ENCODE data around the gene ZBTB44.

ZBTB44 gene

DNA sequence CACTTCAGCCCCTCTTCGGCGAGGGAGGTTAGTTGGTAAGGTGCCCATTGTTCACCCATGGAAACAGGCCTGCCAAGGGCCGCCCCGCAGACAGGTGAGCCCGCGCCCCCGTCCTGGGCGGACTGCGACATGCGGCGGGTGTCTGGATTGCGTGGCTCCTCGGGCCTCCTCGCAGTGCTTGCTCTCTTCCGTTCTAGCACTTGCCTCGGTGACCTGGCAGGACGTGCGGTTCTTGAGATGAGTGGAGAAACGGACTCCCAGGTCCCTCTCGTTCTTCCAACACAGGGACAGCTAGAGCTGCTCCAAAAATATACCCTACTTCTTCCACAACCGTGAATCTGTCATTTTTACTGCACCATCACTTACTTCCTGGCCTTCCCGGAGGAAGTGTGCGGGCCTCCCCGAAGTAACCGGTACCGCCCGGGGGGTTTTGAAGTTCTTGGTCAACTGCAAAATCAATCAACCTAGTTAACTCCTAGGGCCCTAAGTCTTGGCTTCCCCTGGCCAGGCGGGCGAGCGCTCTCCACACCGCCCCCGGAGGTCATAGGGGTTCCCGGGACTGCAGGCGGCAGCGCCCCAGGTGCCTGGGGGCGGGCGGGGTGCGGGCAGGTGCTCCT is 745 bp upstream of the ZBTB44 start:
- TF ChIP-seq, protein P1, sequence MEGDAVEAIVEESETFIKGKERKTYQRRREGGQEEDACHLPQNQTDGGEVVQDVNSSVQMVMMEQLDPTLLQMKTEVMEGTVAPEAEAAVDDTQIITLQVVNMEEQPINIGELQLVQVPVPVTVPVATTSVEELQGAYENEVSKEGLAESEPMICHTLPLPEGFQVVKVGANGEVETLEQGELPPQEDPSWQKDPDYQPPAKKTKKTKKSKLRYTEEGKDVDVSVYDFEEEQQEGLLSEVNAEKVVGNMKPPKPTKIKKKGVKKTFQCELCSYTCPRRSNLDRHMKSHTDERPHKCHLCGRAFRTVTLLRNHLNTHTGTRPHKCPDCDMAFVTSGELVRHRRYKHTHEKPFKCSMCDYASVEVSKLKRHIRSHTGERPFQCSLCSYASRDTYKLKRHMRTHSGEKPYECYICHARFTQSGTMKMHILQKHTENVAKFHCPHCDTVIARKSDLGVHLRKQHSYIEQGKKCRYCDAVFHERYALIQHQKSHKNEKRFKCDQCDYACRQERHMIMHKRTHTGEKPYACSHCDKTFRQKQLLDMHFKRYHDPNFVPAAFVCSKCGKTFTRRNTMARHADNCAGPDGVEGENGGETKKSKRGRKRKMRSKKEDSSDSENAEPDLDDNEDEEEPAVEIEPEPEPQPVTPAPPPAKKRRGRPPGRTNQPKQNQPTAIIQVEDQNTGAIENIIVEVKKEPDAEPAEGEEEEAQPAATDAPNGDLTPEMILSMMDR (IDR thresholded peaks at IDR 0.05; ENCODE audit: low read depth, low read length): no peak
- no peak for DNase-seq
- peak overlapping the region; percentile 63 for H3K27ac ChIP-seq
- H3K27me3 ChIP-seq (ENCODE audit: insufficient read depth, low read depth, severe bottlenecking): no peaks in the 10 kb centered on the region
- no peaks in the 10 kb centered on the region; the same call in 1 of the 2 replicates for H3K36me3 ChIP-seq
- peak overlapping the region; percentile 31 for H3K4me3 ChIP-seq (ENCODE audit: low read depth, low read length)
- no peaks in the 10 kb centered on the region for H3K9me3 ChIP-seq (ENCODE audit: severe bottlenecking)

DNA sequence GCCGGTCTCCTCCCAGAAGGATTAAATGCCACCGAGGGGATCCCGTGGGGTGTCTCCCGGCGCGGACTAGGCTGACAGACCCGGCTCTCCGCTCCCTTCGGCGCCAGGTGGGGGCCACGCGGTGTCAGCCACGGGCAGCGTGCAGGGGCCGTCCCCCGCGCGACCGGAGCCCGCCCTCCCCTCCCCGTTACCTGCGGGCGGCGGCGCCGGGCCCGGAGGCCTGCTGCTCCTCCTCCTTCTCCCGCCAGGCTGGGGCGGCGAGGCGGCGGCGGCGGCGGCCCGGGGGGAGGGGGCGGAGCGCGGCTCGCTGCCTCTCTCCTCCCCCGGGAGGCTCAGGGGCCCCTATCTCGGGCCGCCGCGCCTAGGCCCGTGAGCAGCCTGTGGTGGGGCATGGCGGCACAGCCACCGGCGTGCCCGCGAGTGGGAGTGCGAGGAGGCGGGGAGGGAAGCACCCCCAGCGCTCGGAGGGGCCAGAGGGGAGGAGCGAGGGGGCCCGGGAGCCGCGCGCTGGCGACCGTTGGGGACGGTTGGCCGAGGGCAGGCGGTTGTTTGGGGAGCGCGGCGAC is 450 bp downstream of the ZBTB44 start:
- DNase-seq: peak; percentile 60
- no peaks in the 10 kb centered on the region; the same call in none of the 2 replicates for H3K36me3 ChIP-seq
- peak overlapping the region; percentile 98 for H3K27ac ChIP-seq
- no peaks in the 10 kb centered on the region for H3K27me3 ChIP-seq (ENCODE audit: insufficient read depth, low read depth, severe bottlenecking)
- peak overlapping the region; percentile 89 for H3K4me3 ChIP-seq (ENCODE audit: low read depth, low read length)
- no peaks in the 10 kb centered on the region for H3K9me3 ChIP-seq (ENCODE audit: severe bottlenecking)
- TF ChIP-seq, protein P1 (IDR thresholded peaks at IDR 0.05; ENCODE audit: low read depth, low read length): no peak

DNA sequence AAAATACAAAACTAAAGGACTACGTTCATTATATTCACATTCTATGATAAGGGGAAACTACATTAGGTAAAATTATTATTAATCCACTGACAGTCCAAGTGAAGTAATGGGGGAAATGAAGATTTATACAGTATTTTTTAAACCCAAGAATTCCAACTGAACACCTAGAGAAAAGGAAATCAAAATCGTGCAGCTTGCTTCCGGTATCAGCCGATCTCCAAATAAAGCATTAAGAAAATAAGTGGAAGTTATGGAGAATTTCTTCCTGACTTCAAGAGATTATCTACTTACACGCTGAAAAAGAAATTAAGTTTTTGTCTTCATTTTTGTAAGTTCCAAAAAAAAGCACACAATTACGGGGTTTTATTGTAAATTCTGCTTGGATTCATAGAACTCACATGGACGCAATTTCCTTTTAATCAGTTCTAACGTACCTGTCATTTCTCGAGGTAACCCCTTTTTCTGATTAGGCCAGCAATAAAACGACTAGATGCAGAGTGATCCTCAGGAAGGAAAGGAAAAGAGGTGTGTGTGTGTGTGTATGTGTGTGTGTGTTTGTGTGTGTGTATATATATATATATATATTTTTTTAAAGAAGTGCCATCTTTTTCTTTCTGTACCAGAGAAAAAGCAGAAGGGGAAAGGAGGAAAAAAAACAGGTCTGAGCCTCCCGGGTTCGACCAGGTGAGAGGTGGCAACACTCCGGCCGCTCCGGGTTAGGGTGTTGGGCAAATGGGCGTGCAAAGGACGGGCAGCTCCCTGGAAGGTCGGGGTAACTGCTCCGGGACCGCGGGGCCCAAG is 1.1 kb downstream of the ZBTB44 start:
- peak overlapping the region; percentile 98 for H3K27ac ChIP-seq
- no peaks in the 10 kb centered on the region for H3K9me3 ChIP-seq (ENCODE audit: severe bottlenecking)
- TF ChIP-seq, protein P1 (IDR thresholded peaks at IDR 0.05; ENCODE audit: low read depth, low read length): no peak
- no peaks in the 10 kb centered on the region for H3K27me3 ChIP-seq (ENCODE audit: insufficient read depth, low read depth, severe bottlenecking)
- DNase-seq: no peak
- H3K36me3 ChIP-seq: peaks cover under 1% of the 10 kb centered on the region
- peak overlapping the region; percentile 89 for H3K4me3 ChIP-seq (ENCODE audit: low read depth, low read length)

DNA sequence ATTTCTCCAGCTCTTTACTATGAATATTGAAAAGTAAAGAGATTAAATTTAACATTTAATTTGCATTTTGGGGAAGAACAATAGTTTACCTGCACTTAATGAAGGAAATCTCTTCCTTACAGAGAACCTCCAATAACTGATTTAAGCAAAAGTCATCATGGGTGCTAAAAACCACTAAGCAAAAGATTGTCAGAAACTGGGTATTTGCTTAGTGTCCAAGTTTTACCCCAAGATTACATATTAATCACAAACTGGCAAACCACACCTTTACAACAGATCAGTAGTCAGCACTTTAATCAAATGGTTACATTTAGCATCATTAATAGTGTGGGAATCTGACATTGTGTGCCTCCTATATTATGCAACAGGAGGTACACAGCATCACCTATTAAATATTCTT is 2.7 kb downstream of the ZBTB44 start:
- Histone ChIP-seq H3K9me3 (ENCODE audit: severe bottlenecking) (no peaks in the 10 kb centered on the region), H3K36me3 (peaks cover 11% of the 10 kb centered on the region), H3K27ac (no peak overlapping the region), H3K4me3 (ENCODE audit: low read depth, low read length) (no peak overlapping the region), H3K27me3 (ENCODE audit: insufficient read depth, low read depth, severe bottlenecking) (no peaks in the 10 kb centered on the region)
- TF ChIP-seq, protein P1 (IDR thresholded peaks at IDR 0.05; ENCODE audit: low read depth, low read length): no peak
- DNase-seq: no peak

DNA sequence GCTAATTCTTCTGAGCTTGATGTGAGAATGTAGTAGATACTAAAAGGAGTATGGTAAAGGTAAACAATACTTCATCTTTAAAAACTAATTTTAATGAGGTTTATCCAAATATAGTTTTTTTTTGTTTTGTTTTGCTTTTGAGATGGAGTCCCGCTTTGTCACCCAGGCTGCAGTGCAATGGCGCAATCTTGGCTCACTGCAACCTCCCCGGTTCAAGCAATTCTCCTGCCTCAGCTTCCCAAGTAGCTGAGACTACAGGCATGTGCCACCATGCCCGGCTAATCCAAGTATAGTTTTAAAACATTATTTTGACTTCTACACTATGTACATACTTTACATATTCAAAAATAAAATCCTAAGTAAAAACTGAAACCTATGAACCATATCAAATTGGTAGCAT is 4.1 kb downstream of the ZBTB44 start:
- Histone ChIP-seq H3K4me3 (ENCODE audit: low read depth, low read length) (no peak overlapping the region), H3K36me3 (peaks cover 11% of the 10 kb centered on the region), H3K9me3 (ENCODE audit: severe bottlenecking) (peaks cover 3% of the 10 kb centered on the region), H3K27ac (no peak overlapping the region), H3K27me3 (ENCODE audit: insufficient read depth, low read depth, severe bottlenecking) (no peaks in the 10 kb centered on the region)
- TF ChIP-seq, protein P1 (IDR thresholded peaks at IDR 0.05; ENCODE audit: low read depth, low read length): no peak
- no peak for DNase-seq
